PC-9 (cell line): ENCODE measurements around the gene POLD1. TPM values are rescaled to one million over a fixed set of nuclear protein-coding genes. Genes with fewer than 3 reads are reported as not detected.
"Not testable (repeated sequence)": the region's sequence is repeated elsewhere in the genome, so short reads cannot be mapped to it uniquely, and the experiment has no call there.

Experiments
- BruUV-seq: library from RNA; stranded (reverse); fragments of 400-500 nt; replicated peaks from 2 replicates; lab custom pipeline; 2021; lab: Mats Ljungman, UMichigan
- CTCF ChIA-PET: fragments of 300-600 bp; sonication (Branson Sonifier 250); formaldehyde crosslinking; loops from one replicate; lab custom pipeline; 2022; ENCODE audit warnings: antibody characterized with exemption; lab: Charles Lee
- POLR2A ChIA-PET: fragments of 300-600 bp; sonication (Branson Sonifier 250); formaldehyde crosslinking; loops from one replicate; lab custom pipeline; 2022; ENCODE audit warnings: antibody characterized with exemption; ENCODE audit not compliant: unreplicated experiment; lab: Charles Lee
- DNase-seq, 2 experiments: peaks; one replicate each; pipeline versions ENCODE4 v3.0.0 to v3.0.0-alpha.2; 2015 to 2022; ENCODE audit warnings: mixed read lengths in 1 of 2
- H2AFZ ChIP-seq: fragments of 200-600 bp; sonication (generic); 2 replicates; pipeline ENCODE4 v1.8.1; 2017; ENCODE audit warnings: antibody characterized with exemption
- H3F3A ChIP-seq: fragments of 200-600 bp; sonication (generic); 2 replicates; pipeline ENCODE4 v1.8.1; 2017; ENCODE audit warnings: antibody characterized with exemption, mild to moderate bottlenecking, low read depth; ENCODE audit not compliant: insufficient read depth
- H3K27ac ChIP-seq: fragments of 200-600 bp; sonication (generic); 2 replicates; pipeline ENCODE4 v1.6.1; 2016; ENCODE audit warnings: mixed run types
- H3K27me3 ChIP-seq: fragments of 200-600 bp; sonication (generic); 2 replicates; pipeline ENCODE4 v1.6.1; 2016; ENCODE audit warnings: low read depth, mixed run types; ENCODE audit not compliant: insufficient read depth
- H3K36me3 ChIP-seq: fragments of 200-600 bp; sonication (generic); 2 replicates; pipeline ENCODE4 v1.6.1; 2016; ENCODE audit warnings: low read depth, mixed run types
- H3K4me1 ChIP-seq: fragments of 200-600 bp; sonication (generic); replicated peaks from 2 replicates; pipeline ENCODE4 v1.6.1; 2016; ENCODE audit warnings: mixed run types; ENCODE audit not compliant: insufficient read depth
- H3K4me2 ChIP-seq: fragments of 200-600 bp; sonication (generic); 2 replicates; pipeline ENCODE4 v1.6.1; 2017; ENCODE audit warnings: mixed run types
- H3K4me3 ChIP-seq: fragments of 200-600 bp; sonication (generic); 2 replicates; pipeline ENCODE4 v1.6.1; 2016; ENCODE audit warnings: mixed run types
- H3K79me2 ChIP-seq: fragments of 200-600 bp; sonication (generic); 2 replicates; pipeline ENCODE4 v1.6.1; 2017; ENCODE audit warnings: low read depth, mixed run types
- H3K9me2 ChIP-seq: fragments of 200-600 bp; sonication (generic); 2 replicates; pipeline ENCODE4 v1.8.1; 2017; ENCODE audit warnings: mild to moderate bottlenecking; ENCODE audit not compliant: insufficient read depth
- H3K9me3 ChIP-seq: fragments of 200-600 bp; sonication (generic); 2 replicates; pipeline ENCODE4 v1.8.1; 2016; ENCODE audit warnings: low read depth; ENCODE audit not compliant: insufficient read depth
- H4K20me1 ChIP-seq: fragments of 200-600 bp; sonication (generic); 2 replicates; pipeline ENCODE4 v1.8.1; 2017; ENCODE audit not compliant: insufficient read depth
- EZH2 ChIP-seq: fragments of 200-600 bp; sonication (generic); IDR thresholded peaks from 2 replicates; pipeline ENCODE4 v1.8.0; 2017; ENCODE audit warnings: antibody characterized with exemption, low read depth
- intact Hi-C: fragments of 100-400 bp; cut with micrococcal nuclease; formaldehyde crosslinking; loops from one replicate; pipeline ENCODE4 v1.10.0; 2022; ENCODE audit not compliant: unreplicated experiment
- total RNA-seq: library from RNA; stranded (reverse); gene quantifications from 2 replicates; pipeline ENCODE4 v1.2.3, GENCODE V29; 2021
- TF ChIP-seq, protein P1 (sequence below): fragments of 200-600 bp; sonication (generic); conservative IDR thresholded peaks from 2 replicates; pipeline ENCODE4 v1.6.1; 2017; ENCODE audit warnings: mixed run types, antibody characterized with exemption, mild to moderate bottlenecking, moderate library complexity

The POLD1 gene
- total RNA-seq, 1 experiment from 2014 or later = 101 TPM

DNA sequence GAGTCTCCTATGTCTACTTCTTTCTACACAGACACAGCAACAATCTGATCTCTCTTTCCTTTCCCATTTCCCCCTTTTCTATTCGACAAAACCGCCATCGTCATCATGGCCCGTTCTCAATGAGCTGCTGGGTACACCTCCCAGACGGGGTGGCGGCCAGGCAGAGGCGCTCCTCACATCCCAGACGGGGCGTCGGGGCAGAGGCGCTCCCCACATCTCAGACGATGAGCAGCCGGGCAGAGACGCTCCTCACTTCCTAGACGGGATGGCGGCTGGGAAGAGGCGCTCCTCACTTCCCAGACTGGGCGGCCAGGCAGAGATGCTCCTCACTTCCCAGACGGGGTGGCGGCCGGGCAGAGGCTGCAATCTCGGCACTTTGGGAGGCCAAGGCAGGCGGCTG is 6.8 kb downstream of the POLD1 start:
- H3F3A ChIP-seq, H4K20me1 ChIP-seq, H3K27me3 ChIP-seq, H2AFZ ChIP-seq, H3K4me3 ChIP-seq, BruUV-seq, DNase-seq, H3K9me3 ChIP-seq, H3K4me1 ChIP-seq, H3K27ac ChIP-seq, H3K9me2 ChIP-seq, CTCF ChIA-PET, intact Hi-C loops, POLR2A ChIA-PET, H3K4me2 ChIP-seq: not testable (repeated sequence)
- H3K79me2 ChIP-seq = peaks cover 37% of the 10 kb centered on the region
- 0 out of 2 replicates have a peak, but pooled peaks cover 10% of the 10 kb centered on the region for H3K36me3 ChIP-seq

DNA sequence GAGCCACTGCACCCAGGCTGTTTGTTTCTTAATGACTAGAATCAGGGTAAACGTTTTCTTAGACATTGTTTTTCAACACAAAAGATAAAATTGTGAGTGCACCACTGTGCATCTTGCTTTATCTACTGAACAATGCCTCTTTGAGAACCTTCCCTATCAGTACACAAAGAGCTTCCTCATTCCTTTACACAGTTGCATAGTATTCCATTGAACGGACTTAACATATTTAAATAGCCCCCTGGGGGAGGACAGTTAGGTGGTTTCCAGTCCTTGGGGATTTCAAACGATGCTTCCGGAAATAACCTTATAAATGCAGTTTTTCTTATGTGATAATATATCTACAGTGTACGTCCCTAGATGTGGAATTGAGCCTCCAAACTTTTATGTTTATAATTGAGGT is 8.6 kb downstream of the POLD1 start:
- CTCF ChIA-PET = no interaction called here
- no peaks in the 10 kb centered on the region for H3K27me3 ChIP-seq
- intact Hi-C loops = no loop called here
- H3K79me2 ChIP-seq = peaks cover 19% of the 10 kb centered on the region
- H3K9me2 ChIP-seq = no peaks in the 10 kb centered on the region
- POLR2A ChIA-PET = no interaction called here
- TF ChIP-seq, protein P1, sequence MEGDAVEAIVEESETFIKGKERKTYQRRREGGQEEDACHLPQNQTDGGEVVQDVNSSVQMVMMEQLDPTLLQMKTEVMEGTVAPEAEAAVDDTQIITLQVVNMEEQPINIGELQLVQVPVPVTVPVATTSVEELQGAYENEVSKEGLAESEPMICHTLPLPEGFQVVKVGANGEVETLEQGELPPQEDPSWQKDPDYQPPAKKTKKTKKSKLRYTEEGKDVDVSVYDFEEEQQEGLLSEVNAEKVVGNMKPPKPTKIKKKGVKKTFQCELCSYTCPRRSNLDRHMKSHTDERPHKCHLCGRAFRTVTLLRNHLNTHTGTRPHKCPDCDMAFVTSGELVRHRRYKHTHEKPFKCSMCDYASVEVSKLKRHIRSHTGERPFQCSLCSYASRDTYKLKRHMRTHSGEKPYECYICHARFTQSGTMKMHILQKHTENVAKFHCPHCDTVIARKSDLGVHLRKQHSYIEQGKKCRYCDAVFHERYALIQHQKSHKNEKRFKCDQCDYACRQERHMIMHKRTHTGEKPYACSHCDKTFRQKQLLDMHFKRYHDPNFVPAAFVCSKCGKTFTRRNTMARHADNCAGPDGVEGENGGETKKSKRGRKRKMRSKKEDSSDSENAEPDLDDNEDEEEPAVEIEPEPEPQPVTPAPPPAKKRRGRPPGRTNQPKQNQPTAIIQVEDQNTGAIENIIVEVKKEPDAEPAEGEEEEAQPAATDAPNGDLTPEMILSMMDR = no peak
- no peak for TF ChIP-seq EZH2
- no TSS peak for BruUV-seq
- H3K36me3 ChIP-seq = 0 out of 2 replicates have a peak, but pooled peaks cover 10% of the 10 kb centered on the region
- no peak overlapping the region for H2AFZ ChIP-seq
- H3K9me3 ChIP-seq = no peaks in the 10 kb centered on the region
- H3K4me3 ChIP-seq = no peak overlapping the region
- H3K4me1 ChIP-seq = no peaks in the 10 kb centered on the region
- no peak overlapping the region for H3K4me2 ChIP-seq
- no peak overlapping the region for H3K27ac ChIP-seq
- H3F3A ChIP-seq = 0 out of 2 replicates have a peak, but pooled peaks cover 7% of the 10 kb centered on the region
- peak in 1 of 2 experiments; percentile 32 for DNase-seq
- no peaks in the 10 kb centered on the region; the same call in 1 of the 2 replicates for H4K20me1 ChIP-seq

DNA sequence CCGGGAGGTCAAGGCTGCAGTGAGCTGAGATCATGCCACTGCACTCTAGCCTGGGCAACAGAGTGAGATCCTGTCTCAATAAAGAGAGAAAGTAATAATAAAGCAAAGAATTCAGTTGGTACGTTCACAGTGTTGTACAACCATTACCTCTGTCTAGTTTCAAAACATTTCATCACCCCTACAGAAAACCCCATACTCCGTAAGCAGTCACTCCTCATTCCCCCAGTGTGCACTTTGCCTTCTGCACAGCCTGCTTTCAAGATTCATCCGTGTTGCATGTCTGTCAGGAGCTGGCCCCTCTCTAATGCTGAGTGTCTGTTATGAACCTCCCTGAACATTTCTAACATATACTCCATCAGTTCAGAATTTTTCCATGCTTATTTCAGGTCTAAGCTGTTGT is 9.4 kb downstream of the POLD1 start:
- H3K9me3 ChIP-seq = no peaks in the 10 kb centered on the region
- no peak overlapping the region for H3K4me2 ChIP-seq
- DNase-seq = no peak
- peaks cover 11% of the 10 kb centered on the region; the same call in 1 of the 2 replicates for H3K79me2 ChIP-seq
- ChIA-PET POLR2A (interaction anchor here (0.6 kb wide), 1 partner anchor 23 kb away, joined by 4 read pairs; no protein-coding TSS in a partner anchor), CTCF (no interaction called here)
- no peak overlapping the region for H3K4me3 ChIP-seq
- no peak overlapping the region for H3K27ac ChIP-seq
- BruUV-seq = no TSS peak
- no peaks in the 10 kb centered on the region for H3K4me1 ChIP-seq
- H3F3A ChIP-seq = 0 out of 2 replicates have a peak, but pooled peaks cover 7% of the 10 kb centered on the region
- no peaks in the 10 kb centered on the region for H3K27me3 ChIP-seq
- intact Hi-C loops = no loop called here
- no peaks in the 10 kb centered on the region for H3K9me2 ChIP-seq
- no peak for TF ChIP-seq EZH2
- TF ChIP-seq, protein P1 = no peak
- no peak overlapping the region for H2AFZ ChIP-seq
- 0 out of 2 replicates have a peak, but pooled peaks cover 10% of the 10 kb centered on the region for H3K36me3 ChIP-seq
- H4K20me1 ChIP-seq = no peaks in the 10 kb centered on the region; the same call in 1 of the 2 replicates

DNA sequence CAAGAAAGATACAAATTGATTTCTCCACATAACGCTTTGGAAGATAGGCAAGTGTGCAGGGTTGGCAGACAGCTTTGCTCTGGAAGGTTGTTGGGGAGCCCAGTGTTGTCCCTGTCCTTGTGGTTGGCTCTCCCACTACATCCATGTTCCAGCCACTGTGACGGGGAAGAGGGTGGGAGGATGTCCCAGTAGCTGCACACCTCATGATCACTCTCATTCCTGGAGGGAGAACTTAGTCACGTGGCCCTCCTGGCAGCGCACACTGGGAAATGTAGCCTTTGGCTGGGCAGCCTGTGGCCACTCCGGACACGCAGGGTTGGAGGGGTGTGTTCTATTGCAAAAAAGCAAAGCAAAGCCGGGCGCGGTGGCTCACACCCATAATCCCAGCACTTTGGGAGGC is 9.9 kb downstream of the POLD1 start:
- no peaks in the 10 kb centered on the region for H3K27me3 ChIP-seq
- H3F3A ChIP-seq = 0 out of 2 replicates have a peak, but pooled peaks cover 7% of the 10 kb centered on the region
- ChIA-PET CTCF (no interaction called here), POLR2A (no interaction called here)
- no peaks in the 10 kb centered on the region for H3K4me1 ChIP-seq
- no peak for DNase-seq
- H3K9me2 ChIP-seq = no peaks in the 10 kb centered on the region
- no peak overlapping the region for H3K27ac ChIP-seq
- no peak overlapping the region for H3K4me2 ChIP-seq
- no peaks in the 10 kb centered on the region for H3K9me3 ChIP-seq
- H3K36me3 ChIP-seq = 0 out of 2 replicates have a peak, but pooled peaks cover 10% of the 10 kb centered on the region
- no peak overlapping the region for H2AFZ ChIP-seq
- no peaks in the 10 kb centered on the region; the same call in 1 of the 2 replicates for H4K20me1 ChIP-seq
- no TSS peak for BruUV-seq
- peaks cover 11% of the 10 kb centered on the region; the same call in 1 of the 2 replicates for H3K79me2 ChIP-seq
- intact Hi-C loops = no loop called here
- H3K4me3 ChIP-seq = no peak overlapping the region
- TF ChIP-seq EZH2 = no peak
- TF ChIP-seq, protein P1 = no peak
